Stimulated activated naive B cell treated with anti-CD40 and anti-IgM and Interleukin-4, amounts not matched to agents 10 μg/mL and 1 μg/mL and 100 μg/mL, for 72 hours (primary cell): ENCODE results near the gene SIRPB2.

ENCODE experiments used
- ATAC-seq, 2 donors: fragments of 150-1000 bp; cut with Tn5 transposase; replicated peaks; 2 replicates each; pipeline ENCODE4 v1.10.0; 2021; ENCODE audit warnings: moderate library complexity in 1 of 2
- DNase-seq: peaks from one replicate; pipeline ENCODE4 v3.0.0; 2021
- H3K27ac Mint-ChIP-seq: one replicate; pipeline ENCODE4 v1.8.0; 2022; ENCODE audit warnings: mild to moderate bottlenecking, mixed read lengths
- H3K27me3 Mint-ChIP-seq, 2 donors: one replicate each; pipeline ENCODE4 v1.8.0; 2022; ENCODE audit warnings: mixed read lengths in 2 of 2
- H3K36me3 Mint-ChIP-seq, 2 donors: one replicate each; pipeline ENCODE4 v1.8.0; 2022; ENCODE audit warnings: mixed read lengths in 2 of 2, mild to moderate bottlenecking in 1 of 2
- H3K4me1 Mint-ChIP-seq, 2 donors: one replicate each; pipeline ENCODE4 v1.8.0; 2022; ENCODE audit warnings: mixed read lengths in 2 of 2, mild to moderate bottlenecking in 1 of 2
- H3K4me3 Mint-ChIP-seq, 2 donors: one replicate each; pipeline ENCODE4 v1.8.0; 2022; ENCODE audit warnings: mild to moderate bottlenecking in 2 of 2, mixed read lengths in 2 of 2, moderate library complexity in 1 of 2
- H3K9me3 Mint-ChIP-seq, 2 donors: one replicate each; pipeline ENCODE4 v1.8.0; 2022; ENCODE audit warnings: mixed read lengths in 2 of 2, mild to moderate bottlenecking in 1 of 2

SIRPB2 gene

GRCh38 chr20:1490643-1491195, 501 bp downstream of the SIRPB2 start:
- DNase-seq = no peak
- peaks cover 42 to 44% of the 10 kb centered on the region in 2 donors for H3K4me1 Mint-ChIP-seq

DNA sequence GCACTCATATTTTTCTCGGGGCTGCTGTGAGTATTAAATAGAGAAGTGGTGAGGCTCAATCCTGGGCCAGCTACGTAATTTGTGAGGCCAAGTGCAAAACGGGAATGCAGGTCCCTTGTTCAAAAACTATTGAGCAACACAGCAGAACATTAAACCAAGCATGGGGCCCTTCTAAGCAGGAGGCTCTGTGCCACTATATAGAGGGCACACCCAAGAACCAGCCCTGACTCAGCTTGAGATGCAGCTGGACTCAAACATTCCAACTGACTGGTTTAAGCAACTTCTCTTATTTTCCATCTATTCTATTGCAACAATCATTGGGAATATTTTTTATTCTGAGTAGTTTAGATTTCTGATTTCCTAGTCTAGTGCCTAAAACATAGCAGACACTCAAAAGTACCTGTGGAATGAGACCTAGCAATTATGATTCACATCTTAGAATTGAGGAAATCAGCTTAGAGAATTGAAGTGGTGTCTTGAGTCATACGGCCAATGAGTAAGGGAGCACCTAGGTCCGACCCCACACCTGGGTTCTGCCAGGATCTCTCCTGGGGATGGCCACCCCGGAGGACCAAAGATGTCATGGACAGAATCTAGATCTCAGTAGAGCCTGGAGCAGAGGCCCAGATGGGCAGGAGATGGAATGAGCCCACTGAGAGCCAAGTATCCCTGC, 1.3 kb downstream of the SIRPB2 start:
- Mint-ChIP-seq H3K9me3 (peaks cover 0 to 3% of the 10 kb centered on the region in 2 donors), H3K36me3 (no peaks in the 10 kb centered on the region), H3K27ac (no peak overlapping the region), H3K27me3 (peaks cover 5 to 18% of the 10 kb centered on the region in 2 donors), H3K4me3 (no peak overlapping the region), H3K4me1 (peaks cover 38 to 40% of the 10 kb centered on the region in 2 donors)
- ATAC-seq = no peak
- DNase-seq = no peak

More at GRCh38 chr20:1490643-1491195, 501 bp downstream of the SIRPB2 start:
- Mint-ChIP-seq H3K27me3 (peaks cover 4 to 10% of the 10 kb centered on the region in 2 donors), H3K9me3 (peaks cover 0 to 3% of the 10 kb centered on the region in 2 donors), H3K27ac (peak overlapping the region; percentile 31), H3K36me3 (no peaks in the 10 kb centered on the region), H3K4me3 (no peak overlapping the region)
- ATAC-seq = no peak

DNA sequence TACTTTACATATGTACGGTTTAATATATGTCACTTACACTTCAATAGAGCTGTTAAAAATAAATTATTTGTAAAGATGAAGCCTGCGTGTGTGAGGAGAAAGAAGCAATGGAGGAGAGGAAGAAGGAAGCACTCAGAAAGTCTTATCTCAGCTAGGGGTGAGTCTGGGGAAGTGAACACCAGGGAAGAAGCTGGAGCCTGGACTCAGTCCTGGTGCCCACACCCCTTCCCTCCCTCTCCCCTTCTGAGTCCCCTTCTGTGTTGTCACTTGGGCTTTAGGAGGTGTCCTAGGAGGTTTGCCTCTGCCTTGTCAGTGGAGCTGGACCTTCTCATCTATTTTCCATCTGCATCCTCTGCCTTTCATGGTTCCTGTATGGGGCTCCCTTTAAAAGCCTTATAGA, 1.9 kb downstream of the SIRPB2 start:
- H3K4me3 Mint-ChIP-seq = no peak overlapping the region
- ATAC-seq (no peak), DNase-seq (no peak)
- H3K36me3 Mint-ChIP-seq = no peaks in the 10 kb centered on the region
- peaks cover 33 to 35% of the 10 kb centered on the region in 2 donors for H3K4me1 Mint-ChIP-seq
- peaks cover 8 to 24% of the 10 kb centered on the region in 2 donors for H3K27me3 Mint-ChIP-seq
- peaks cover 0 to 3% of the 10 kb centered on the region in 2 donors for H3K9me3 Mint-ChIP-seq
- H3K27ac Mint-ChIP-seq = no peak overlapping the region

- Mint-ChIP-seq H3K9me3 (no peaks in the 10 kb centered on the region), H3K27me3 (peaks cover 19 to 47% of the 10 kb centered on the region in 2 donors), H3K4me3 (no peak overlapping the region), H3K36me3 (no peaks in the 10 kb centered on the region), H3K4me1 (peaks cover 8 to 9% of the 10 kb centered on the region in 2 donors), H3K27ac (no peak overlapping the region)
- no peak for ATAC-seq
- no peak for DNase-seq
Observed at GRCh38 chr20:1486566-1486965, 4.7 kb downstream of the SIRPB2 start.

GRCh38 chr20:1484438-1485116, 6.6 kb downstream of the SIRPB2 start:
- DNase-seq (no peak), ATAC-seq (no peak)
- no peaks in the 10 kb centered on the region for H3K9me3 Mint-ChIP-seq
- no peaks in the 10 kb centered on the region for H3K4me1 Mint-ChIP-seq
- H3K36me3 Mint-ChIP-seq = no peaks in the 10 kb centered on the region
- no peak overlapping the region for H3K4me3 Mint-ChIP-seq
- peaks cover 27 to 57% of the 10 kb centered on the region in 2 donors for H3K27me3 Mint-ChIP-seq
- H3K27ac Mint-ChIP-seq = no peak overlapping the region

DNA sequence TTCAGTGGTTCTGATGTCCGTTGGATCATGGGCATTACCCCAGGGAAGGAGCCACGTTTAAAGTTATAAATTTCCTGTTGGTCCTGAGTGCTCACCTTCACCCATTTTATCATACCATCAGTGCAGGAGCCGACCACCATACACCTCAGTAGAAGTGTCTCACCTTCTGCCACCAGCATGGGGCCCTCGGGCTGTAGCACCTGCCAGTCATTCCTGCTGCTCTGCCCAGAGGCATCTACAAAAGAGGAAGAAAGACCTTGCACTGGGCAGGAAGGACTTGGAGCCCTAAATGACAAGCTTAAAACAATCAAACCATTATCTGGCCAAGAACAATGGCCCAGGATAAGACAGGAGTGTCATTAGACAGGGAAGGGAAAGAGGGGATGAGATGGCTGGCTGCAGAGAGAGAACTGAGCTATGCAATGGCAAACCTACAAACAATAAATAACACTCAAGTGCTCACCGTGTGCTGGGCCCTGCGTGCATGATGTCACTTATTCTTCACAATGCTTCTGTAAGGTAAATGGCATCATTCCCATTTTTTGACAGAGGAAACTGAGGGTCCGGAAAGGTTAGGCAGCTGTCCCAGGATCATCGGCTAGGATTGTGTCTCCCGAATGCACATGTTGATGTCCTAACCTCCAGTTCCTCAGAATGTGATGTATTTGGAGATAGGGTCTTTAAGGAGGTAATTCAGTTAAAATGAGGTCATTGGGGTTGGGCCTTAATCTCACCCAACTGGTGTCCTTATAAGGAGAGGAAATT, 11.2 kb downstream of the SIRPB2 start:
- peaks cover 27 to 47% of the 10 kb centered on the region in 2 donors for H3K27me3 Mint-ChIP-seq
- ATAC-seq (no peak), DNase-seq (no peak)
- H3K9me3 Mint-ChIP-seq = peaks cover 0 to 2% of the 10 kb centered on the region in 2 donors
- no peaks in the 10 kb centered on the region for H3K4me1 Mint-ChIP-seq
- H3K4me3 Mint-ChIP-seq = no peak overlapping the region
- no peaks in the 10 kb centered on the region for H3K36me3 Mint-ChIP-seq
- no peak overlapping the region for H3K27ac Mint-ChIP-seq

GRCh38 chr20:1478566-1478965, 12.7 kb downstream of the SIRPB2 start:
- DNase-seq (no peak), ATAC-seq (no peak)
- Mint-ChIP-seq H3K27me3 (peaks cover 19 to 32% of the 10 kb centered on the region in 2 donors), H3K4me3 (no peak overlapping the region), H3K36me3 (no peaks in the 10 kb centered on the region), H3K27ac (no peak overlapping the region), H3K4me1 (no peaks in the 10 kb centered on the region), H3K9me3 (peaks cover 0 to 2% of the 10 kb centered on the region in 2 donors)

GRCh38 chr20:1477896-1478490, 13.2 kb downstream of the SIRPB2 start:
- H3K27me3 Mint-ChIP-seq = peaks cover 17 to 27% of the 10 kb centered on the region in 2 donors
- no peak overlapping the region for H3K27ac Mint-ChIP-seq
- peaks cover 3% of the 10 kb centered on the region in 2 donors for H3K4me1 Mint-ChIP-seq
- no peak overlapping the region for H3K4me3 Mint-ChIP-seq
- H3K9me3 Mint-ChIP-seq = peaks cover 0 to 2% of the 10 kb centered on the region in 2 donors
- ATAC-seq (no peak), DNase-seq (no peak)
- no peaks in the 10 kb centered on the region for H3K36me3 Mint-ChIP-seq

DNA sequence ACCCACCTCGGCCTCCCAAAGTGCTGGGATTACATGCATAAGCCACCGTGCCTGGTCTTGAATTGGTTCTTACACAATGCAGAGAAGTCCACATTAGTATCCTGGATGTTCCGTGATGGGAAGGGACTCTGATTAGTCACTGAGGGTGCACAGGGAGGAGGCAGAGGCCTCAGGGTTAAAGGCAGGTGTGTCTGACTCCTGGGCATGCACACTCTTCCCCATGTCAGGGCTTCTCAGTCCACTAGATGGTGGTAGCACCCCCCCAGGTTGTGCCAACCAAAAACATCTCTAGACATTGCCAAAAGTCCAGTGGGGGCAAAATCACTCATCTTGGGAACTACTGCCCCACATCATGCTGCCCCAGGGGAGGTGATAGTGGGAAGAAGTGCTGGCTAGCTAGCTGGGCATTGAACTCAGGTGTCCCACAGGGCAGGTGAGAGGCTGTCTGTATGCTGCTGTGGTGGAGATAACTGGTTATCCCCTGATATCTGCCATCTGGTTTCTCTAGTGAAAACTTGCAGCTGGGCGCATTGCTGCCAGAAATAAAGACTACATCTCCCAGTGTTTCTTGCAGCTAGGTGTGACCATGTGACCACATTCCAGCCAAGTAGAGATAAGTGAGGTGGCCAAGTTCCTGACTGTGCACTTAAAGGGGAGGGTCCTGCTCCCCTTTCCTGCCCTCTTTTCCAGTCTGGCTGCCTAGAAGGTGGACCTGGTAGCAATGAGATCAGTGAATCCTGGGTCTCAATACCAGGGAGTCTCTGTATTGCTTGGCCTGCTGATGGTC, 16.2 kb downstream of the SIRPB2 start:
- peaks cover 8 to 11% of the 10 kb centered on the region in 2 donors for H3K27me3 Mint-ChIP-seq

DNA sequence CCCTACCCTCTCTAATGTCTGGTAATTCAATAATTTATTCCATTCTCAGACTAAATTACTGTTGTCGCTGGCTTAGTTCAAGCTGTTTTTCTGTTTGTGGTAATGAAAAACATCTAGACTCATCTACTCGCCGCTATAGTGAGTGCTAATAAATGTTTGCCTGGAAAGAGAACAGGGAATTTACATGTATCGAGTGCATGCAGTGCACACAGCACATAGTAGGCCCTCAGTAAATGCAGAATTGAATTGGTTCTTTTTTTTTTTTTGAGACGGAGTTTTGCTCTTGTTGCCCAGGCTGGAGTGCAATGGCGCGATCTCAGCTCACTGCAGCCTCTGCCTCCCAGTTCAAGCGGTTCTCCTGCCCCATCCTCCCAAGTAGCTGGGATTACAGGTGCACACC, 16.9 kb downstream of the SIRPB2 start:
- H3K27me3 Mint-ChIP-seq = peaks cover 5 to 7% of the 10 kb centered on the region in 2 donors
- peaks cover 0 to 3% of the 10 kb centered on the region in 2 donors for H3K9me3 Mint-ChIP-seq
- H3K27ac Mint-ChIP-seq = no peak overlapping the region
- DNase-seq = no peak
- H3K36me3 Mint-ChIP-seq = no peaks in the 10 kb centered on the region
- H3K4me1 Mint-ChIP-seq = peaks cover 21 to 24% of the 10 kb centered on the region in 2 donors
- no peak for ATAC-seq
- no peak overlapping the region for H3K4me3 Mint-ChIP-seq

More for the DNA sequence above, 16.2 kb downstream of the SIRPB2 start:
- H3K36me3 Mint-ChIP-seq = no peaks in the 10 kb centered on the region
- peaks cover 0 to 3% of the 10 kb centered on the region in 2 donors for H3K9me3 Mint-ChIP-seq
- H3K4me1 Mint-ChIP-seq = peaks cover 14 to 18% of the 10 kb centered on the region in 2 donors
- DNase-seq = no peak
- ATAC-seq = peak in 1 of 2 donors; percentile 41
- no peak overlapping the region for H3K4me3 Mint-ChIP-seq
- H3K27ac Mint-ChIP-seq = no peak overlapping the region

DNA sequence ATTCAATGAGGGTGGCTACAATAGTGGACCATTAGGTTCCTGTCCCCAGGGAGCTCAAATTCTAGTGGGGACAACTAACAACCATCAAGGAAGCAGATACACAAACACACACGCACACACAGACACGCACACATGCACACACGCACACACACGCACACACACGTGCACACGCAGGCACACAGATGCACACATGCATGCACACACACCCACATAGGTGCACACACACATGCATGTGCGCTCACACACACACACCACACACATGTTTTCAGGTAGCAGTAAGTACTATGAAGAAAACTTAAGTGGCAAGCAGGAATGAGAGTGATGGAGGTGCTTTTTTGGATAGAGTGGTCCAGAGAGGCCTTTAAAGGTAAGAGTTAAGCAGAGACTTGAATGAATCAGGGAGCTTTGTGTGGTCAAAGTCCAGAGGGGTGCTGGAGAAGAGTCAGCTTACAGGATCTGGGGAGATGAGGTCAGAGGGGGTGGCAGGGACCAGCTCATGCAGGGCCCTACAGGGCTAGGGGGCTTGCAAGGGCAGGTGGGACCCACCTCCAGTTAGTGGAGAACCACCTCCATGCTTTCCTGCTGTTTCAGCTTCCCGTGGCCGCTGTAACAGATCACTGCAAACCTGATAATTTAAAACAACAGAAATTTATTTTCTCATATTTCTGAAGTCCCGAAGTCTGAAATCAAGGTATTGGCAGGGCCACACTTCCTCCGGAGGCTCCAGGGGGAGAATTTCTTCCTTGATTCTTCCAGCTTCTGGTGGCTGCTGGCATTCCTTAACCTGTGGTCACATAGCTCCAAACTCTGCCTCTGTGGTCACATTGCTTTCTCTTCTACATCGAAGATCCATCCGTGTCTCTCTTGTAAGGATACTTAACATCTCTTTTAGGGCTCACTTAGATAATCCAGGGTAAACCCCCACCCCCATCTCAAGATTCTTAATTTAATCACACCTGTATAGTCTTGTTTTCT, 17.7 kb downstream of the SIRPB2 start:
- ATAC-seq (no peak), DNase-seq (no peak)
- Mint-ChIP-seq H3K36me3 (no peaks in the 10 kb centered on the region), H3K27me3 (peaks cover 2 to 7% of the 10 kb centered on the region in 2 donors), H3K27ac (peak overlapping the region; percentile 83), H3K9me3 (peaks cover 0 to 3% of the 10 kb centered on the region in 2 donors), H3K4me1 (peaks cover 21 to 29% of the 10 kb centered on the region in 2 donors), H3K4me3 (no peak overlapping the region)

DNA sequence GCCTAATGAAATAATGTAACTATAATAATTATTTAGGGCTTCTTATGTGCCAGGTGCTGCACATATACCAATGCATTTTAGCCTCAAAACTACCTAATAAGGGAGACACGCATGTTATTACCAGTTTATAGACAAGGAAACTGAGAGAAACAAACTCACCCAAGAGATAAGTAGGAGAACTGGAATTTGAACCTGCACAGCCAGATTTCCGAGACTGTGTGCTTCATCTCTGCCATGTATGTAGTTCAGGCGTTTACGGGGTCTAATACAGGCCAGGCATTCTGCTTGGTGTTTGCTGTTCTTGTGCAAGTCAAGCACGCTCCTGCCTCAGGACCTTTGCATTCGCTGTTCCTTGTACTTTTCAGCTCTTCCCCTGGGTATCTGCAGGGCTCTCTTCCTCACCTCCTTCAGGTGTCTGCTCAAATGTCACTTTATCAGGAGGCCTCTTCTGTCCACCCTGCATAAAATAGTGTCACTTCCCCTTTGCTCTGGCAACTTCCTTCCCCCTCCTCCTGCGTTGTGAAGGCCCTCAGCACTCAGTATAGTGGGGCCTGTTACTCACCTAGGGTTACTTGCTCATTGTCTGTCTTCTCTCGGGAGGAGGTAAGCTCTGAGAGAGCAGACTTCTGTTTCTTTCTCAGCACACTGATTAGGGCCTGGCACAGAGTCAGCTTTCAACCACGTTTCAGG, 18.5 kb downstream of the SIRPB2 start:
- H3K9me3 Mint-ChIP-seq = peaks cover 3 to 5% of the 10 kb centered on the region in 2 donors
- peaks cover 0 to 2% of the 10 kb centered on the region in 2 donors for H3K27me3 Mint-ChIP-seq
- no peaks in the 10 kb centered on the region for H3K36me3 Mint-ChIP-seq
- H3K4me3 Mint-ChIP-seq = no peak overlapping the region
- peaks cover 27 to 34% of the 10 kb centered on the region in 2 donors for H3K4me1 Mint-ChIP-seq
- DNase-seq = peak; percentile 25
- H3K27ac Mint-ChIP-seq = peak overlapping the region; percentile 83
- peak; percentile 86 to 89 for ATAC-seq
